LNCaP clone FGC (cell line): ENCODE results near the gene STK32B.
"Not testable (repeated sequence)": the region's sequence is repeated elsewhere in the genome, so short reads cannot be mapped to it uniquely, and the experiment has no call there.

Experiments used
- DNase-seq: peaks from one replicate; pipeline ENCODE4 v3.0.0-alpha.2; 2011; ENCODE audit warnings: low read depth
- H3K4me3 ChIP-seq: 2 replicates; pipeline ENCODE4 v1.5.1; 2011; ENCODE audit warnings: mild to moderate bottlenecking, low read depth, low read length, control low read depth
- TF ChIP-seq, protein P1 (sequence below): IDR thresholded peaks from 2 replicates; pipeline ENCODE4 v1.5.1; 2012; ENCODE audit warnings: mild to moderate bottlenecking; ENCODE audit not compliant: control insufficient read depth, insufficient read depth; ENCODE audit errors: extremely low read depth

Gene STK32B

DNA sequence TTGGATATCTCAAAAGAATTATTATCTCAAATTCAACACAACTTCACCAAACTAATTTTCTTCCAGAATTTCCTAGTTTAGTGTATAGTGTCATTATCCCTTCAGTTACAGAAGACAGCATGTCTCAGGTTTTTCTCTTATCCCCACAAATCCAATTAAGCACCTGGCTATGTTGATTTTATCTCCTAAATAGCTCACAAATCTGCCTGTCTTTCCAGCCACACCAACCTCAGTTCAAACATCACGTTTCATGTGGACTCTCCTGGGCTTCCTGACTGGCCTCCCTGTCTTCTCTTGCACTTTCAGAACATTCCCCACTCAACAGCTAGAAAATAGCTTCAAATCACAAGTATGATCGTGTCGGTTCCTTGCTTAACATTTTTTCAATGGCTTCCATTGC is 14.8 kb downstream of the STK32B start:
- TF ChIP-seq, protein P1, sequence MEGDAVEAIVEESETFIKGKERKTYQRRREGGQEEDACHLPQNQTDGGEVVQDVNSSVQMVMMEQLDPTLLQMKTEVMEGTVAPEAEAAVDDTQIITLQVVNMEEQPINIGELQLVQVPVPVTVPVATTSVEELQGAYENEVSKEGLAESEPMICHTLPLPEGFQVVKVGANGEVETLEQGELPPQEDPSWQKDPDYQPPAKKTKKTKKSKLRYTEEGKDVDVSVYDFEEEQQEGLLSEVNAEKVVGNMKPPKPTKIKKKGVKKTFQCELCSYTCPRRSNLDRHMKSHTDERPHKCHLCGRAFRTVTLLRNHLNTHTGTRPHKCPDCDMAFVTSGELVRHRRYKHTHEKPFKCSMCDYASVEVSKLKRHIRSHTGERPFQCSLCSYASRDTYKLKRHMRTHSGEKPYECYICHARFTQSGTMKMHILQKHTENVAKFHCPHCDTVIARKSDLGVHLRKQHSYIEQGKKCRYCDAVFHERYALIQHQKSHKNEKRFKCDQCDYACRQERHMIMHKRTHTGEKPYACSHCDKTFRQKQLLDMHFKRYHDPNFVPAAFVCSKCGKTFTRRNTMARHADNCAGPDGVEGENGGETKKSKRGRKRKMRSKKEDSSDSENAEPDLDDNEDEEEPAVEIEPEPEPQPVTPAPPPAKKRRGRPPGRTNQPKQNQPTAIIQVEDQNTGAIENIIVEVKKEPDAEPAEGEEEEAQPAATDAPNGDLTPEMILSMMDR, result no peak
- no peak overlapping the region for H3K4me3 ChIP-seq
- no peak for DNase-seq

DNA sequence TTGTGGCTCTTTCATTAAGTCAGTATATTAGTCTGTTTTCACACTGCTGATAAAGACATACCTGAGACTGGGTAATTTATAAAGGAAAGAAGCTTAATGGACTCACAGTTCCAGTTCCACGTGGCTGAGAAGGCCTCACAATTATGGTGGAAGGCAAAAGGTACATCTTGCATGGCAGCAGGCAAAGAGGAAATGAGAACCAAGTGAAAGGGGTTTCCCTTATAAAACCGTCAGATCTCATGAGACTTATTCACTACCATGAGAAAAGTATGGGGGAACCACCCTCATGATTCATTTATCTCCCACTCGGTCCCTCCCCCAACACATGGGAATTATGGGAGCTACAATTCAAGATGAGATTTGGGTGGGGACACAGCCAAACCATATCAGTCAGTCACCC is 15.7 kb downstream of the STK32B start:
- H3K4me3 ChIP-seq, DNase-seq: not testable (repeated sequence)

DNA sequence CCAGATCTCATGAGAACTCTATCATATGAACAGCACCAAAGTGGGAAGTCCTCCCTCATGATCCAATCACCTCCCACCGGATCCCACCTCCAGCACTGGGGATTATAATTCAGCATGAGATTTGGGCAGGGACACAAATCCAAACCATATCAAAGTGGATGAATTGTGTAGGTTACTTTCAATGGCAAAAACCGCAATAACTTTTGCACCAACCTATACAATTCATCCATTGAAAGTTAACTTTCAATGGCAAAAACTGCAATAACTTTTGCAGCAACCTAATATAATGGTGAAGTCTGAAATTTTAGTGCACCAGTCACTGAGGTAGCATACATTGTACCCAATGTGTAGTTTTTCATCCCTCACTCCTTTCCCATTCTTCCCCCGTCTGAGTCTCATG is 16.6 kb downstream of the STK32B start:
- no peak for DNase-seq
- no peak overlapping the region for H3K4me3 ChIP-seq

DNA sequence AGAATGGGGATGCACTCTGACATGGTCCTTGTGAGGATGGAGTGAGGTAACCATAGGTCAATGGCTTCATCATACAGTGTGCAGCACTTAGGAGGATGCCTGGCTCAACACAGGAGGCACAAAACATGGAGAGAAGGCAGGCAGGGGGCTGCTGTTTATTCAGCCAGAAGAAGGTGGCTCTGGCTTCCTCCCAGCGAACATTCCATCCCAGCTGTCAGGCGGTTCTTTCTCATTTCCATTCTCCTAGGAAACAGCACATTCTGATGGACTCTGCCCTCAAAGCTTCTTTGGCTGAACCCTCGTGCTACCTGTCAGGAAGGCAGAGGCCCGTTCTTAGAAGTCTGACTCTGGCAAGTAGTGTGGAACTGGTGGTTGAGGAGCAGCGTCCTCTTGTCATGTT is 18.6 kb downstream of the STK32B start:
- H3K4me3 ChIP-seq, result no peak overlapping the region
- TF ChIP-seq, protein P1, result no peak

More for the DNA sequence above, 16.6 kb downstream of the STK32B start:
- TF ChIP-seq, protein P1, result no peak

DNA sequence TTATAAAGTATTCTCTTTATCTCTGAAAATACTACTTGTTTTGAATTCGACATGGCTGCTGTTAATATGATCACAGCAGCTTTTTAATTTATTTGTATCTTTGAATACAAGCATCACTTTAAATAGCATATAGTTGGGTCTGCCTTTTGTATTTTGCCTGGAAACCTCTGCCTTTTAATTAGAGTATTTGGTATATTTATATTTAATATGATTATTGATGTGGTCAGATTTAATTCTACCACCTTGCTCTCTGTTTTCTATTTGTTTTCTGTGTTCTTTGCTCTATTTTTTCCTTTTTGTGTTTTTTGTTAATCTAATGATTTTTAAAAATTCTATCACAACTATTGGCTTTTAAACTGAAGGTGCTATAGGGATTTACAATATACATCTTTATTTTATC is 21.7 kb downstream of the STK32B start:
- no peak for DNase-seq
- TF ChIP-seq, protein P1, result no peak
- H3K4me3 ChIP-seq, result no peak overlapping the region

More for the DNA sequence above, 18.6 kb downstream of the STK32B start:
- no peak for DNase-seq

DNA sequence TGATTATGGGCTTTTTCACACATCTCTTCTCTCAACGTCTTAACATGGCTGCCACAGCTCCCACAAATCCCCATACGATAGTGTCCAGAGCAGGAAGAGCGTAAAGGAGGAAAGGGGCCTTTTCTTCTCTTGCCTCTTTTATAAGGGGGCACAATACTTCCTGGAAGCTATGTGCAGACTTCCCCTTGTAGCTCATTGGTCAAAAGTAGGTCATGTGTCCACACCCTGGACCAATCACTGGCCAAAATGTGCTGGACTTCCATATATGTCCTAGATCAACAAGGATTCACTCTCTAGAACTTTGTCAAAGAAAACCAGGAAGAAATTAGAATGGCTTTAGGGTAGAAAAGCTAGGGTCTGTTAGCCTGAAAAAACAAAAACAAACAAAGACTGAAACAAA is 26.7 kb downstream of the STK32B start:
- DNase-seq, result no peak
- no peak overlapping the region for H3K4me3 ChIP-seq
- TF ChIP-seq, protein P1, result no peak

DNA sequence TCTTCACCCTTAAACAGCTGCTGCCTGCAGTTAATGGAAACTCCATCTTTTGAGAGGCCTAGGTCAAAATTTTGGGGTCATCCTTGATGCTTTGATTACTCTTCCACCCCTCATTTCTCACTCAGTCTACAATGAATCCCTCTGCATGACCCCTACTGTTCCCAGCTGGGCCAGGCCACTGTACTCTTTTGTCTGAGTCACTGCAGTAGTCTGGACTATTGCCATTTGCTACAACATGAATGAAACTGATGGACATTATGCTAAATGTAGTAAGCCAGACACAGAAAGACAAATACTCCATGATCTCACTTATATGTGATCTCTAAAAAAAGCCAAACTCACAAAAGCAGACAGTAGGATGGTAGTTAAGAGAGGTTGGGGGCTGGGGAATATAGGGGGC is 28.3 kb downstream of the STK32B start:
- TF ChIP-seq, protein P1, result no peak
- no peak for DNase-seq
- H3K4me3 ChIP-seq, result no peak overlapping the region
